ENCODE results near the gene WDR47.
"Not testable (repeated sequence)": the region's sequence is repeated elsewhere in the genome, so short reads cannot be mapped to it uniquely, and the experiment has no call there.

WDR47 gene

GRCh38 chr1:109024646-109025045 lies 17.3 kb downstream of the WDR47 start:
- TF ChIP-seq EZH2phosphoT487 (IDR thresholded peaks at IDR 0.05; ENCODE audit: low read depth) (no peak), CTCF (IDR thresholded peaks at IDR 0.05; ENCODE audit: low read depth, low read length) (no peak)
- Histone ChIP-seq H3K9me3 (ENCODE audit: insufficient read depth, low read length) (no peaks in the 10 kb centered on the region), H3K27me3 (ENCODE audit: low read depth, low read length) (no peaks in the 10 kb centered on the region), H2AFZ (ENCODE audit: low read depth, low read length) (no peak overlapping the region), H3K9ac (ENCODE audit: low read length) (no peak overlapping the region), H3K4me1 (ENCODE audit: low read length) (no peaks in the 10 kb centered on the region), H3K4me3 (ENCODE audit: low read length) (no peak overlapping the region), H4K20me1 (ENCODE audit: insufficient read depth, low read length) (no peaks in the 10 kb centered on the region), H3K4me2 (ENCODE audit: low read length) (no peak overlapping the region), H3K36me3 (replicated peaks; ENCODE audit: low read depth, low read length) (no peaks in the 10 kb centered on the region), H3K79me2 (ENCODE audit: low read length) (no peaks in the 10 kb centered on the region), H3K27ac (ENCODE audit: low read length) (no peak overlapping the region)

- Histone ChIP-seq H4K20me1 (ENCODE audit: insufficient read depth, low read length) (no peaks in the 10 kb centered on the region), H3K79me2 (ENCODE audit: low read length) (no peaks in the 10 kb centered on the region), H3K27ac (ENCODE audit: low read length) (no peak overlapping the region), H3K9ac (ENCODE audit: low read length) (no peak overlapping the region), H3K4me3 (ENCODE audit: low read length) (no peak overlapping the region), H3K27me3 (ENCODE audit: low read depth, low read length) (no peaks in the 10 kb centered on the region), H2AFZ (ENCODE audit: low read depth, low read length) (no peak overlapping the region), H3K36me3 (replicated peaks; ENCODE audit: low read depth, low read length) (no peaks in the 10 kb centered on the region), H3K4me2 (ENCODE audit: low read length) (no peak overlapping the region), H3K9me3 (ENCODE audit: insufficient read depth, low read length) (no peaks in the 10 kb centered on the region), H3K4me1 (ENCODE audit: low read length) (no peaks in the 10 kb centered on the region)
- no peak for TF ChIP-seq CTCF (IDR thresholded peaks at IDR 0.05; ENCODE audit: low read depth, low read length)
- no peak for TF ChIP-seq EZH2phosphoT487 (IDR thresholded peaks at IDR 0.05; ENCODE audit: low read depth)
Observed at GRCh38 chr1:109020693-109021257, 21.1 kb downstream of the WDR47 start.

GRCh38 chr1:109017719-109018118 lies 24.2 kb downstream of the WDR47 start:
- not testable (repeated sequence) for H3K79me2 ChIP-seq (ENCODE audit: low read length); H2AFZ ChIP-seq (ENCODE audit: low read depth, low read length); H3K27ac ChIP-seq (ENCODE audit: low read length); H3K4me3 ChIP-seq (ENCODE audit: low read length); H3K4me1 ChIP-seq (ENCODE audit: low read length); H4K20me1 ChIP-seq (ENCODE audit: insufficient read depth, low read length); H3K4me2 ChIP-seq (ENCODE audit: low read length); H3K9me3 ChIP-seq (ENCODE audit: insufficient read depth, low read length); H3K9ac ChIP-seq (ENCODE audit: low read length); H3K27me3 ChIP-seq (ENCODE audit: low read depth, low read length); H3K36me3 ChIP-seq (replicated peaks; ENCODE audit: low read depth, low read length)

- H3K79me2 ChIP-seq (ENCODE audit: low read length) = no peaks in the 10 kb centered on the region
- H3K4me1 ChIP-seq (ENCODE audit: low read length) = no peaks in the 10 kb centered on the region
- no peaks in the 10 kb centered on the region for H3K9me3 ChIP-seq (ENCODE audit: insufficient read depth, low read length)
- no peak overlapping the region for H3K4me3 ChIP-seq (ENCODE audit: low read length)
- H4K20me1 ChIP-seq (ENCODE audit: insufficient read depth, low read length) = no peaks in the 10 kb centered on the region
- H3K27ac ChIP-seq (ENCODE audit: low read length) = no peak overlapping the region
- no peak overlapping the region for H2AFZ ChIP-seq (ENCODE audit: low read depth, low read length)
- no peak overlapping the region for H3K4me2 ChIP-seq (ENCODE audit: low read length)
- TF ChIP-seq CTCF (IDR thresholded peaks at IDR 0.05; ENCODE audit: low read depth, low read length) = no peak
- no peak for TF ChIP-seq EZH2phosphoT487 (IDR thresholded peaks at IDR 0.05; ENCODE audit: low read depth)
- H3K9ac ChIP-seq (ENCODE audit: low read length) = no peak overlapping the region
- no peaks in the 10 kb centered on the region for H3K27me3 ChIP-seq (ENCODE audit: low read depth, low read length)
- H3K36me3 ChIP-seq (replicated peaks; ENCODE audit: low read depth, low read length) = no peaks in the 10 kb centered on the region
Observed at GRCh38 chr1:109017134-109017533, 24.8 kb downstream of the WDR47 start.

GRCh38 chr1:109011335-109011734 lies 30.6 kb downstream of the WDR47 start:
- Histone ChIP-seq H3K4me3 (ENCODE audit: low read length) (no peak overlapping the region), H3K9ac (ENCODE audit: low read length) (no peak overlapping the region), H4K20me1 (ENCODE audit: insufficient read depth, low read length) (no peaks in the 10 kb centered on the region), H2AFZ (ENCODE audit: low read depth, low read length) (no peak overlapping the region), H3K27me3 (ENCODE audit: low read depth, low read length) (no peaks in the 10 kb centered on the region), H3K4me2 (ENCODE audit: low read length) (no peak overlapping the region), H3K4me1 (ENCODE audit: low read length) (no peaks in the 10 kb centered on the region), H3K36me3 (replicated peaks; ENCODE audit: low read depth, low read length) (no peaks in the 10 kb centered on the region), H3K9me3 (ENCODE audit: insufficient read depth, low read length) (no peaks in the 10 kb centered on the region), H3K27ac (ENCODE audit: low read length) (no peak overlapping the region), H3K79me2 (ENCODE audit: low read length) (no peaks in the 10 kb centered on the region)
- no peak for TF ChIP-seq EZH2phosphoT487 (IDR thresholded peaks at IDR 0.05; ENCODE audit: low read depth)
- TF ChIP-seq CTCF (IDR thresholded peaks at IDR 0.05; ENCODE audit: low read depth, low read length) = no peak

- H4K20me1 ChIP-seq (ENCODE audit: insufficient read depth, low read length); H3K4me2 ChIP-seq (ENCODE audit: low read length); H3K79me2 ChIP-seq (ENCODE audit: low read length); H3K9ac ChIP-seq (ENCODE audit: low read length); H3K27me3 ChIP-seq (ENCODE audit: low read depth, low read length); H3K4me3 ChIP-seq (ENCODE audit: low read length); H3K4me1 ChIP-seq (ENCODE audit: low read length); H3K9me3 ChIP-seq (ENCODE audit: insufficient read depth, low read length); H2AFZ ChIP-seq (ENCODE audit: low read depth, low read length); H3K27ac ChIP-seq (ENCODE audit: low read length): not testable (repeated sequence)
- peaks cover 22% of the 10 kb centered on the region for H3K36me3 ChIP-seq (replicated peaks; ENCODE audit: low read depth, low read length)
Observed at GRCh38 chr1:108996622-108997021, 45.3 kb downstream of the WDR47 start.
